A673 (cell line): ENCODE data around the gene MYL11.

Experiments
- CTCF ChIP-seq: fragments of 300-800, 200-600 bp; sonication (generic); conservative IDR thresholded peaks from 2 replicates; pipeline ENCODE4 v1.5.1; 2017; ENCODE audit warnings: low read depth, mild to moderate bottlenecking, antibody characterized with exemption, low read length, moderate library complexity, mixed read lengths
- EZH2 ChIP-seq: fragments of 200-600 bp; sonication (generic); IDR thresholded peaks from 2 replicates; pipeline ENCODE4 v1.6.1; 2017; ENCODE audit warnings: borderline replicate concordance, low read depth, mild to moderate bottlenecking, mixed read lengths, antibody characterized with exemption, low read length; ENCODE audit not compliant: poor library complexity, severe bottlenecking

GRCh38 chr16:30398661-30399434 lies 24.2 kb downstream of the MYL11 start:
- TF ChIP-seq CTCF (no peak), EZH2 (no peak)
